SU-DHL-6 (cell line): ENCODE results near the gene PLPP3.

Experiments
- EZH2phosphoT487 ChIP-seq: fragments of 200-600 bp; sonication (generic), shearing (Covaris generic); conservative IDR thresholded peaks from 2 replicates; pipeline ENCODE4 v1.6.1; 2018; ENCODE audit warnings: mild to moderate bottlenecking, antibody characterized with exemption, low read length, moderate library complexity, mixed read lengths
- TF ChIP-seq, protein P1 (sequence below): fragments of 200-600 bp; sonication (generic); IDR thresholded peaks from one replicate; pipeline ENCODE4 v1.5.1; 2017; ENCODE audit warnings: antibody characterized with exemption, mild to moderate bottlenecking, low read length, moderate library complexity; ENCODE audit not compliant: insufficient read depth, poor library complexity, severe bottlenecking

GRCh38 chr1:56548571-56548970 is 30.8 kb downstream of the PLPP3 start:
- TF ChIP-seq, protein P1, sequence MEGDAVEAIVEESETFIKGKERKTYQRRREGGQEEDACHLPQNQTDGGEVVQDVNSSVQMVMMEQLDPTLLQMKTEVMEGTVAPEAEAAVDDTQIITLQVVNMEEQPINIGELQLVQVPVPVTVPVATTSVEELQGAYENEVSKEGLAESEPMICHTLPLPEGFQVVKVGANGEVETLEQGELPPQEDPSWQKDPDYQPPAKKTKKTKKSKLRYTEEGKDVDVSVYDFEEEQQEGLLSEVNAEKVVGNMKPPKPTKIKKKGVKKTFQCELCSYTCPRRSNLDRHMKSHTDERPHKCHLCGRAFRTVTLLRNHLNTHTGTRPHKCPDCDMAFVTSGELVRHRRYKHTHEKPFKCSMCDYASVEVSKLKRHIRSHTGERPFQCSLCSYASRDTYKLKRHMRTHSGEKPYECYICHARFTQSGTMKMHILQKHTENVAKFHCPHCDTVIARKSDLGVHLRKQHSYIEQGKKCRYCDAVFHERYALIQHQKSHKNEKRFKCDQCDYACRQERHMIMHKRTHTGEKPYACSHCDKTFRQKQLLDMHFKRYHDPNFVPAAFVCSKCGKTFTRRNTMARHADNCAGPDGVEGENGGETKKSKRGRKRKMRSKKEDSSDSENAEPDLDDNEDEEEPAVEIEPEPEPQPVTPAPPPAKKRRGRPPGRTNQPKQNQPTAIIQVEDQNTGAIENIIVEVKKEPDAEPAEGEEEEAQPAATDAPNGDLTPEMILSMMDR: no peak
- no peak for TF ChIP-seq EZH2phosphoT487
